Spleen (tissue), 11 donors: ENCODE measurements around the gene IP6K3. TPM values are rescaled to one million over a fixed set of nuclear protein-coding genes. Genes with fewer than 3 reads are reported as not detected.
A peak's percentile ranks its signal among the peaks of the same experiment; 100 is the strongest.

Experiments
- DNase-seq: peaks from one replicate; pipeline ENCODE4 v3.0.0-alpha.2; 2020
- H3K27ac ChIP-seq, 8 donors: fragments of 200-600 bp; sonication (generic) in 7 of 8; 1 replicate in 4 of 8; 2 replicates in 4 of 8; pipeline versions ENCODE4 v1.5.0 to v1.8.0; 2016 to 2021; ENCODE audit warnings: inconsistent platforms in 4 of 8, mild to moderate bottlenecking in 4 of 8, moderate library complexity in 1 of 8
- H3K27me3 ChIP-seq, 7 donors: fragments of 200-600 bp; sonication (generic) in 6 of 7; replicated peaks in 1 of 7; 1 replicate in 4 of 7; 2 replicates in 3 of 7; pipeline versions ENCODE4 v1.5.0 to v1.8.0; 2016 to 2021; ENCODE audit warnings: inconsistent platforms in 3 of 7, mild to moderate bottlenecking in 1 of 7
- H3K36me3 ChIP-seq, 6 donors: fragments of 200-600 bp; sonication (generic) in 5 of 6; 1 replicate in 4 of 6; 2 replicates in 2 of 6; pipeline versions ENCODE4 v1.5.0 to v1.8.0; 2016 to 2021; ENCODE audit warnings: inconsistent platforms in 2 of 6
- H3K4me1 ChIP-seq, 6 donors: fragments of 200-600 bp; sonication (generic) in 5 of 6; 1 replicate in 3 of 6; 2 replicates in 3 of 6; pipeline versions ENCODE4 v1.5.0 to v1.8.0; 2016 to 2021; ENCODE audit warnings: inconsistent platforms in 3 of 6
- H3K4me3 ChIP-seq, 8 donors: fragments of 200-600 bp; sonication (generic) in 7 of 8; 1 replicate in 4 of 8; 2 replicates in 4 of 8; pipeline versions ENCODE4 v1.5.0 to v1.8.0; 2016 to 2021; ENCODE audit warnings: inconsistent platforms in 4 of 8, mild to moderate bottlenecking in 4 of 8, moderate library complexity in 2 of 8
- H3K9me3 ChIP-seq, 8 donors: fragments of 200-600 bp; sonication (generic) in 7 of 8; 1 replicate in 4 of 8; 2 replicates in 4 of 8; pipeline versions ENCODE4 v1.5.0 to v1.8.0; 2016 to 2021; ENCODE audit warnings: inconsistent platforms in 4 of 8
- CTCF ChIP-seq, 11 experiments: fragments of 200-600 bp in 7 of 11; fragments of 450-650 bp in 4 of 11; sonication (generic) in 4 of 11; IDR thresholded peaks in 8 of 11; conservative IDR thresholded peaks in 3 of 11; 1 replicate in 7 of 11; 2 replicates in 4 of 11; pipeline versions ENCODE4 v1.4.0 to v1.8.0; 2016 to 2021; ENCODE audit warnings: antibody characterized with exemption in 11 of 11, inconsistent platforms in 4 of 11, mild to moderate bottlenecking in 1 of 11
- POLR2A ChIP-seq, 3 donors: fragments of 450-650 bp; IDR thresholded peaks; one replicate each; pipeline ENCODE4 v1.5.1; 2017; ENCODE audit warnings: antibody characterized with exemption in 3 of 3, mild to moderate bottlenecking in 1 of 3
- POLR2AphosphoS5 ChIP-seq, 3 donors: sonication (generic); formaldehyde crosslinking; IDR thresholded peaks; one replicate each; pipeline ENCODE4 v1.5.1; 2017; ENCODE audit warnings: antibody characterized with exemption in 3 of 3
- WGBS, 5 donors: extraction: QIAGEN DNeasy Blood & Tissue Kit in 3 of 5; methylation state at CpG; one replicate each; pipeline versions ENCODE4 v1.1.5 to v1.1.7; 2013 to 2018; 5-methylcytosine and 5-hydroxymethylcytosine counted together
- intact Hi-C: fragments of 100-400 bp; cut with DNase I; formaldehyde crosslinking; loops from one replicate; pipeline ENCODE4 v1.15.0; 2023; ENCODE audit warnings: low total_unique reads
- polyA plus RNA-seq, 3 donors: library from polyadenylated mRNA; stranded (reverse); fragments of 200-250 nt; gene quantifications; one replicate each; pipeline ENCODE4 v1.2.1, GENCODE V29; 2013
- total RNA-seq, 7 donors: library from RNA; depleted of rRNA in 3 of 7; stranded (reverse); fragments of >200 nt in 3 of 7; fragmentation: NEBNext Ultra II Directional in 4 of 7; extraction: Animal tissue kit (Norgen Biotek cat#: 25700) in 4 of 7; gene quantifications; one replicate each; pipeline versions ENCODE4 v1.1.0 to v1.2.1, GENCODE V29; 2016 to 2021
- donor health status: healthy with polysubstance abuse.
- donor health status: DM: no; HTN: no; CAD: no; lungs with moderate emphysema.
- donor health status: DM: no; HTN: no; CAD: no.
- donor health status: Bipolar disorder and iron deficiency.
- donor health status: healthy.
- donor health status: DM: no; HTN: no; CAD: no.
- donor health status: DM: yes; HTN: yes; CAD: no.

Gene IP6K3
- total and polyA plus RNA-seq, 10 donors = 0.30 to 5.8 (median 2.2) TPM

- Histone ChIP-seq H3K4me3 (no peak overlapping the region), H3K4me1 (peaks cover 46 to 93% (median 76%) of the 10 kb centered on the region in 6 donors), H3K9me3 (no peaks in the 10 kb centered on the region), H3K27me3 (no peaks in the 10 kb centered on the region), H3K27ac (peak overlapping the region in 5 of 8 donors; percentile 21 to 91 (median 80)), H3K36me3 (peaks cover 2 to 66% (median 21%) of the 10 kb centered on the region in 6 donors)
- intact Hi-C loops = no loop called here
- DNase-seq = peak; percentile 58
- no peak for TF ChIP-seq POLR2A (IDR thresholded peaks at IDR 0.05)
- TF ChIP-seq POLR2AphosphoS5 (IDR thresholded peaks at IDR 0.05) = peak in 2 of 3 donors; percentile 8 to 36
- 64 to 73% (median 66%) methylated on average over 8 of the region's 8 CpGs for WGBS, 5 donors
Measured at GRCh38 chr6:33699131-33699530, 47.6 kb downstream of the IP6K3 start.

GRCh38 chr6:33698494-33698893, 48.2 kb downstream of the IP6K3 start:
- Histone ChIP-seq H3K4me1 (peaks cover 52 to 94% (median 80%) of the 10 kb centered on the region in 6 donors), H3K36me3 (peaks cover 2 to 69% (median 22%) of the 10 kb centered on the region in 6 donors), H3K9me3 (no peaks in the 10 kb centered on the region), H3K27me3 (no peaks in the 10 kb centered on the region), H3K4me3 (no peak overlapping the region), H3K27ac (peak overlapping the region in 5 of 8 donors; percentile 21 to 91 (median 80))
- no peak for TF ChIP-seq POLR2A (IDR thresholded peaks at IDR 0.05)
- TF ChIP-seq CTCF (IDR thresholded peaks at IDR 0.05 in 8 of 11, conservative IDR thresholded peaks at IDR 0.05 in 3 of 11) = no peak
- TF ChIP-seq POLR2AphosphoS5 (IDR thresholded peaks at IDR 0.05) = no peak
- intact Hi-C loops = no loop called here
- DNase-seq = peak; percentile 56
- 72 to 80% (median 79%) methylated on average over 10 of the region's 10 CpGs for WGBS, 5 donors

- Histone ChIP-seq H3K27me3 (no peaks in the 10 kb centered on the region), H3K36me3 (peaks cover 2 to 76% (median 24%) of the 10 kb centered on the region in 6 donors), H3K4me3 (no peak overlapping the region), H3K9me3 (no peaks in the 10 kb centered on the region), H3K4me1 (peaks cover 58 to 98% (median 86%) of the 10 kb centered on the region in 6 donors), H3K27ac (peak overlapping the region in 7 of 8 donors; percentile 68 to 91 (median 82))
- TF ChIP-seq POLR2A (IDR thresholded peaks at IDR 0.05) (no peak), CTCF (IDR thresholded peaks at IDR 0.05 in 8 of 11, conservative IDR thresholded peaks at IDR 0.05 in 3 of 11) (no peak), POLR2AphosphoS5 (IDR thresholded peaks at IDR 0.05) (peak in 2 of 3 donors; percentile 12 to 38)
- 92 to 97% (median 93%) methylated on average over 10 of the region's 10 CpGs for WGBS, 5 donors
- DNase-seq = peak; percentile 76
- intact Hi-C loops = no loop called here
Measured at GRCh38 chr6:33697845-33698244, 48.9 kb downstream of the IP6K3 start.

GRCh38 chr6:33696548-33697518, 49.9 kb downstream of the IP6K3 start:
- DNase-seq = peak; percentile 86
- Histone ChIP-seq H3K9me3 (no peaks in the 10 kb centered on the region), H3K36me3 (peaks cover 2 to 86% (median 27%) of the 10 kb centered on the region in 6 donors), H3K27me3 (no peaks in the 10 kb centered on the region), H3K27ac (peak overlapping the region; percentile 62 to 91 (median 81)), H3K4me3 (peak overlapping the region in 1 of 8 donors; percentile 39), H3K4me1 (peaks cover 66 to 100% (median 92%) of the 10 kb centered on the region in 6 donors)
- TF ChIP-seq CTCF (IDR thresholded peaks at IDR 0.05 in 8 of 11, conservative IDR thresholded peaks at IDR 0.05 in 3 of 11) = peak in 2 of 11 experiments; percentile 7 to 14
- TF ChIP-seq POLR2A (IDR thresholded peaks at IDR 0.05) = no peak
- TF ChIP-seq POLR2AphosphoS5 (IDR thresholded peaks at IDR 0.05) = peak; percentile 31 to 80 (median 54)
- intact Hi-C loops = no loop called here
- WGBS, 5 donors = 8 to 28% (median 23%) methylated on average over 15 of the region's 15 CpGs
